GM21717 (cell line): ENCODE results near the gene PCYT1B.
"Not testable (repeated sequence)": the region's sequence is repeated elsewhere in the genome, so short reads cannot be mapped to it uniquely, and the experiment has no call there.

Experiments
- ATAC-seq: cut with Tn5 transposase; IDR thresholded peaks from one replicate; pipeline ENCODE4 v1.9.1; 2021; ENCODE audit warnings: mild to moderate bottlenecking, moderate library complexity; ENCODE audit not compliant: unreplicated experiment

Gene PCYT1B

DNA sequence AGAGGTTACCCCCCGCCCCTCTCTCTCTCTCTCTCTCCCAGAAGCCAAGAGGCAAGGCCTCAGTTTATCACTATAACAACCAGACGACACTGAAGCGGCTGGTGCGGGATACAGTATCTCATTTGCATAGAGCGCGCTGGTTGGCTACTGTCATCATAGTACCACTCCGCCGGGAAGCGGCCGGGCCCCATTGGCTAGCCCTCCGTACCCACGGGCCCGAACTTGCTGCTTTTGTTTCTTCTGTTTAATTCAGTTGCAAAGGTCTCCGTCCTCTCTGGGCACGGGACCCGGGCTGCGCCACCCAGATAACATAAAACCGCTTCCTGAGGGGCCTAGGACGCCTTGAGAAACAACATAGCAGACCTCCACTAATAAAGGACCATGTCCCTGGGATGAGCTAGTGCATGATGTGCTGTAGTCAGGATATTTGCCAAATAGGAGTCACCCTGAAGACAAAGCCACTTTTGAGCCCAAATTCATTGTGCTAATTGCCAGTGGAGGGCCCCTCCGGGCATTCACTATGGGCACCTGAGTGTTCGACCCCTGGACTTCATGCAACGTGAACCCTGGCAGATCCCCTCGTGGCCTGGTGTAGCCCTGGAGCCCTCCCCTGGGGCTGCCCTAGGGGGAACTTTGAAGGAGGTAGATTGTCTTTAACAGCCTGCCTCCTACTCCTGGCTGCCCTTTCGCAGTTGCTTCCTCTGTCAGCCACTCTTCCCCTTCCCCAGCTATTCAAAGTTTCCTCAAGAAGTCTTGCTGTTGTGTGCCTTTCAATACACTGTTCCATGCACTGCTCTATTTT lies at the start of gene PCYT1B:
Gene PCYT1B, minus strand, starts transcription at position 91 of the 802 bp plus-strand sequence. CDS start 242 bp downstream, outside the sequence.
- peak; percentile 94 for ATAC-seq

- no peak for ATAC-seq
Observed at GRCh38 chrX:24696294-24696693, 49.1 kb upstream of the PCYT1B start.

GRCh38 chrX:24694825-24695224 lies 47.7 kb upstream of the PCYT1B start:
- ATAC-seq, result no peak

DNA sequence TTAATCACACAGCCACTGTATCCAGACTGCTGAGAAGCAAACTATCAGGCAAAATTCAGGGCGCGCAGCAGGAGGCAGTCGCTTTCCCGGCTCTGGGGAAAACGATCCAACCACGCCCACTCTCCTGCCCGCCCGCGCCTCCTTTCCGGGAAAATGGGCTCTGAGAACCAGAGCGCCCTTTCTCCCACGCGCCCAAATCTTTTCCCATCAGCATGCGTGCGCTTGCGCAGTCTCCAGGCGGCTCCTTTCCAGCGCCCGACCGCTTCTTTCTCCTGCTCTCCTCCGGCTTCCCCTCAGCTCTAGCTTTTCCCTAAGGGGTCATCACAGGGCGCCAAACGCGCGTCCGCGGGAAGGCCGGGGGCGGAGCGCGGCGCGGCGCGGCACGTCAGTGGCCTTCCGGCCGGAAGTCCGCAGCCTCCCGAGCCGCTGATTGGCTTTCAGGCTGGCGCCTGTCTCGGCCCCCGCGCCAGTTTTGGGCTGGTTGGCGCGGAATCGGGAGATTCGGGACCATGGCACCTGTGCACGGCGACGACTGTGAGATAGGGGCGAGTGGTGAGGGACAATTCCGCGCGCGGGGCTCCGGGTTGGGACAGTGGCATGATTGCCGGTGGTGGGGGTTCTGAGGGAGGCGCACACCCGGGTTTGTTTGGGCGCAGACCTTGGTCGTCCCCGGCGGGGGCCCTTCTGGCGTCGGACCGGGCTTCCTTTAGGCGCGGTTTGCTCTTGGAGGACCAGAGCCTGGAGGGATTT lies 46.5 kb upstream of the PCYT1B start, which contains the start of gene POLA1:
Gene POLA1, plus strand, starts transcription at position 466 of the 750 bp plus-strand sequence. Its CDS starts 44 bp downstream, at position 510.
- ATAC-seq, result peak; percentile 91

DNA sequence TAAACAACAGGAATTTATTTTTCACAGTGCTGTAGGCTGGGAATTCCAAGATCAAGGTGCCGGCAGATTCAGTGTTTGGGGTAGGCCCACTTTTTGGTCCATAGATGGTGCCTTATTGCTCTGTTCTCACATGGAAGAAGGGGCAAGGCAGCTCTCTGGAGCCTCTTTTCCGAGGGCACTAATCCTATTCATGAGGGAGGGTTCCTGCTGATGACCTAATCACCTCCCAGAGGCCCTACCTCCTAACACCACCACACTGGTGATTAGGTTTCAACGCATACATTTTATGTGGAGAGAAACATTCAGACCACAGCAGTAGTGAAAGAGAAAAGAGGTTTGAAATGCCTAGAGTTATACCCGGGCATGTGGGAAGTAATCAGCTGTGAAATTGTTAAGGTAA lies 45.2 kb upstream of the PCYT1B start:
- ATAC-seq, result no peak

GRCh38 chrX:24684048-24684447 lies 36.9 kb upstream of the PCYT1B start:
- no peak for ATAC-seq

- ATAC-seq, result no peak
Observed at GRCh38 chrX:24682739-24683432, 35.7 kb upstream of the PCYT1B start.

- ATAC-seq, result no peak
Observed at GRCh38 chrX:24676403-24677024, 29.4 kb upstream of the PCYT1B start.

GRCh38 chrX:24673424-24673823 lies 26.3 kb upstream of the PCYT1B start:
- ATAC-seq, result no peak

GRCh38 chrX:24672701-24673190 lies 25.6 kb upstream of the PCYT1B start:
- no peak for ATAC-seq

DNA sequence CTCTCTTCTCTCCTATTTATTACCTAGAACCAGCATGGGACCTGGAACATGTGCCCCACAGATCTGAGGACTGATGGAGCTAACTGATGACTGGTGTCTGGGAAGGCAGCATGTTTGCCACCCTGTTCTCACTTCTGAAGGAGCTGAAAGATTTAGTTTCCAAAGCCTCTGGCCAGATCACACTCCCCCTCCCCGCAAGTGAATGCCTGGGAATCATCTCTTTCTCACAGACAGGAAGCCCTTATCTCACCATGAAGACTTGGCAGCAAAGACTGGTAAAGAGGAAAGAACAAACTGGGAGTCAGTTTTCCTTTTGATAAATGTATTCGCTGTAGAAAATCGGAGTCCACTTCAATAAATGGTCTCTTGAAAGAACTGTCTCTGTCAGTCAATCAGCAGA lies 21.0 kb upstream of the PCYT1B start:
- no peak for ATAC-seq

DNA sequence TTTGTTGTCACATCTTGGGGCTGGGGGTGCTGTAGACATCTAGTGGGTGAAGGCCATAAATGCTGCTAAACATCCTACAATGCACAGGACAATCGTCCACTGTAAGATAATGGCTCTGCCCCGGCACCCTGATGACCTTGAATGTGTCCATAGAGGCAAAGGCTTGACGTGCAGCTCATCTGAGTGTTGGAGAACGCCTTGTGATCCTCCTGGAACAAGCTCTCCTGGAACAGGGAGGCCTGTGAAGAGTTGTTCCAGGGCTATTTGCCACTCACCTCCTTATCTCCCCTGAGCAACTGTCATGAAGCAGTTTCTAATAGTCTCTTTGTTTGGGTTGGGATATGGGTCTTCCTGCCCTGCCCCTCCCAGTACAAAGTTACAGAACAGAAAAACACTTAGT lies 15.2 kb upstream of the PCYT1B start:
- no peak for ATAC-seq

DNA sequence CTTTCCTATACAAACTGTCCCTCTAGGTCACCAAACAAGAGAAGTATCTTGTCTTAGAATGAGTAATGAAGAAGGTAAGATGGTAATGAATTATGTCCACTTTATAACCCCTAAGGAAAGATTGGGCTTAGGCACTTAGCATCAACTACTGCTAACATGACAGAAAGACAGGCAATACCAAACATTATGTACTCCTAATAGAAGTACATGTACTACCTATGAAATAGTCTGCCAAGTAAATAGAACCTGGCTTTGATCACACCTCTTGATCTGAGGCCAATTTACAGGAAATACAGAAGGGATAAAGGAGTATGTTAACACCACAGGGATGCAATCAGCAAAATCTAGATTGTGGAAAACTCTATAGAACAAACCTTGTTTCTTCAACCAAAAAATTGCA lies 14.1 kb upstream of the PCYT1B start:
- ATAC-seq, result no peak

DNA sequence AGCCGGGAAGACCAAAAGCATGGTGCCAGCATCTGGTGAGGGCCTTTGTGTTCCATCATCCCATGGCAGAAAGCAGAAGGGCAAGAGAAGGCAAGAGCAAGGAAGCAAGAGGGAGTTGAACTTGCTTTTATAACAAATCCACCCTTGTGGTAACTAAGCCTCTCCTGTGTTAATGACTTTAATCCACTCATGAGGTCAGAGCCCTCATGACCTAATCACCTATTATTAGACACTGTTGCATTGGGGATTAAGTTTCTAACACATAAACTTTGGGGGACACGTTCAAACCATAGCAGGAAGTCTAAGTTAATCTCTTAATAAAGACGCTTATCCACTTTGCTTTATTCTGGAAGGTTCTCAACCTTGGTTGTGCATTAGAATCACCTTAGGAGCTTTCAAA lies 12.5 kb upstream of the PCYT1B start:
- no peak for ATAC-seq

GRCh38 chrX:24659106-24659505 lies 12.0 kb upstream of the PCYT1B start:
- ATAC-seq, result no peak

DNA sequence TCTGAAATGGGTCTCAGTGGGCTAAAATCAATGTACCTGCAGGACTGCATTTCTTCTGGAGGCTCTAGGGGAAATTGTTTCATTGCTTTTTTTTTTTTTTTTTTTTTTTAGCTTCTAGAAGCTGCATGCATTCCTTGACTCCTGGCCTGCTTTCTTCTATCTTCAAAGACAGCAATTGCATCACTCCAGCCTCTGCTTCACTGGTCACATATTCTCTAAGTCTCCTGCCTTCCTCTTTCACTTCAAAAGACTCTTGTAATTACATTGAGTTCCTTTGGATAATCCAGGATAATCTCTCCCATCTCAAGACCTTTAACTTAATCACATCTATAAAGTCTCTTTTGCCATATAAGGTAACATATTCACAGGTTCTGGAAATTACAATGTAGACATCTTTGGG lies 11.3 kb upstream of the PCYT1B start:
- no peak for ATAC-seq

DNA sequence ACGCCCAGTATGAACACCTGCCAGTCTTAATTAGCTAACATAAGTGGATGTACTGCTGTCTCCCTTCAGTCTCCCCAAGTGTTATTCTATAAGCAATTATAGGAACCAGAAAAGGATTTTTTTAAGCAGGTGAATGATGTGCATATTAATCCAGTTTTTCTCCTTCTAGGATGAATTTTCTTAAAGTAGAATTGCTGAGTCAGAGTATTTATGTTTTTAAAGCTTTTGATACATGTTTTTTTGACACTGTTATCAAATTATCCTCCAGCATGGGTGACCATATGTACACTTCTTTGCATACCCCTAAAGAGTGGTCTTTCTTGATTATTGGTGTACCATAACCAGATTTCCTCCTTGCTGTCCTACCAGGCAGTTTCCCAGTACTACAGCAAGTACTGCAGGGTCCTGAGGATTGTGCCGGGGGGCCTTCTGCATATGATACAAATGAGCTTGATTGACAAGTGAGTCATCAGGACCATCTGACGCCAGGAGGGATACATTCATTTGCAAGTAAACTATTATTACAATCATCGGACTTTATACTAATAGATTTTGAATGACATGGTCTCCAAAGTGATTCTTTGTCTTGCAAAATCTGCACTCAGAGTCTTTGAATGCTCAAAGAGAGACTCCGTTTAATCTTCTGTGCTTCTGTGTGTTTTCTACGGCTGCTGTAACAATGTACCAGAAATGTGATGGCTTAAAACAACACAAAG lies 10.7 kb upstream of the PCYT1B start:
- ATAC-seq, result no peak

DNA sequence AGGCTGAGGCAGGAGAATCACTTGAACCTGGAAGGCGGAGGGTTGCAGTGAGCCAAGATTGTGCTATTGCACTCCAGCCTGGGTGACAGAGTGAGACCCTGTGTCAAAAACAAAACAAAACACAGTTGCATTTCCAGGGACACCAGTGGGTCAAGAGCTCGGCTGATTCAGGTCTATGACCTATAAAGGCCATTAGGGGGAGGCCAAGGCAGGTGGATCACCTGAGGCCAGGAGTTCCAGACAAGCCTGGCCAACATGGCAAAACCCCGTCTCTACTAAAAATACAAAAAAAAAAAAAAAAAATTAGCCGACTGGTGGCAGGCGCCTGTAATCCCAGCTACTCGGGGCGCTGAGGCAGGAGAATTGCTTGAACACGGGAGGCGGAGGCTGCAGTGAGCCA lies 8.5 kb upstream of the PCYT1B start:
- not testable (repeated sequence) for ATAC-seq

- no peak for ATAC-seq
Observed at GRCh38 chrX:24651783-24652182, 4.6 kb upstream of the PCYT1B start.

GRCh38 chrX:24648495-24648894 lies 1.3 kb upstream of the PCYT1B start:
- ATAC-seq, result no peak
